ENCODE measurements around the gene CC2D2A. TPM values are rescaled to one million over a fixed set of nuclear protein-coding genes. Genes with fewer than 3 reads are reported as not detected.

The CC2D2A gene
- total and polyA plus RNA-seq, 2 of the 13 experiments (the other 11 are each of a cell fraction or from before 2014, with no cell fraction given), result 4.2 to 7.2 TPM

GRCh38 chr4:15488136-15488535, 18.5 kb downstream of the CC2D2A start:
- Histone ChIP-seq H2AFZ (ENCODE audit: low read length) (no peak overlapping the region), H3K27me3 (ENCODE audit: control insufficient read depth in 1 of 2, insufficient read depth in 2 of 2, low read length in 2 of 2) (no peaks in the 10 kb centered on the region), H3K9ac (ENCODE audit: insufficient read depth, low read depth, low read length) (no peak overlapping the region), H3K4me3 (replicated peaks in 1 of 3; ENCODE audit: insufficient read depth in 1 of 3, low read depth in 2 of 3, low read length in 3 of 3) (no peak overlapping the region), H3K36me3 (replicated peaks in 1 of 2; ENCODE audit: control insufficient read depth in 1 of 2, insufficient read depth in 2 of 2, low read length in 2 of 2) (no peaks in the 10 kb centered on the region; a peak in 1 of 5 replicates), H3K4me1 (ENCODE audit: insufficient read depth, low read length) (no peaks in the 10 kb centered on the region), H3K27ac (ENCODE audit: extremely low read length, insufficient read depth, low read length) (no peak overlapping the region), H3K9me3 (ENCODE audit: low read length) (peaks cover 7% of the 10 kb centered on the region; the same call in 1 of the 2 replicates), H3K4me2 (ENCODE audit: low read depth, low read length) (no peak overlapping the region), H3K79me2 (ENCODE audit: insufficient read depth, low read length) (no peaks in the 10 kb centered on the region), H4K20me1 (ENCODE audit: insufficient read depth, low read length) (no peaks in the 10 kb centered on the region)
- no peak for TF ChIP-seq ZNF614 (CRISPR knock-in tag; IDR thresholded peaks at IDR 0.05; ENCODE audit: borderline replicate concordance)
- TF ChIP-seq KDM6A (CRISPR knock-in tag; IDR thresholded peaks at IDR 0.05; ENCODE audit: low read depth), result no peak
- TF ChIP-seq KLF13 (CRISPR knock-in tag; IDR thresholded peaks at IDR 0.05), result no peak
- no peak for TF ChIP-seq ELF1 (CRISPR knock-in tag; IDR thresholded peaks at IDR 0.05)
- no peak for TF ChIP-seq REPIN1 (CRISPR knock-in tag; IDR thresholded peaks at IDR 0.05; ENCODE audit: borderline replicate concordance, low read depth)
- no peak for TF ChIP-seq TSC22D2 (CRISPR knock-in tag; IDR thresholded peaks at IDR 0.05; ENCODE audit: borderline replicate concordance)
- no peak for TF ChIP-seq KAT7 (CRISPR knock-in tag; IDR thresholded peaks at IDR 0.05; ENCODE audit: borderline replicate concordance)
- no peak for TF ChIP-seq ZNF720 (CRISPR knock-in tag; IDR thresholded peaks at IDR 0.05)
- no peak for TF ChIP-seq SKIL (CRISPR knock-in tag; IDR thresholded peaks at IDR 0.05; ENCODE audit: borderline replicate concordance)
- no peak for TF ChIP-seq RFX5 (IDR thresholded peaks at IDR 0.05; ENCODE audit: low read depth, low read length)
- TF ChIP-seq MIER3 (CRISPR knock-in tag; IDR thresholded peaks at IDR 0.05; ENCODE audit: borderline replicate concordance), result no peak
- TF ChIP-seq CHD2 (IDR thresholded peaks at IDR 0.05; ENCODE audit: low read depth, low read length), result no peak
- no peak for TF ChIP-seq KDM5A (IDR thresholded peaks at IDR 0.05; ENCODE audit: borderline replicate concordance, low read length)
- in situ Hi-C loops (cut with HindIII; ENCODE audit: extremely low pct_ligation_motif_present, low pct_unique_long_range_greater_than_20kb) (loop anchor here (25.0 kb wide), 1 partner anchor 774 kb away; no protein-coding TSS in a partner anchor), intact Hi-C loops (cut with micrococcal nuclease; ENCODE audit: unreplicated experiment) (no loop called here)
- no peak for FAIRE-seq
- ChIA-PET POLR2A (no interaction called here), CTCF (ENCODE audit: low intra/inter-chr PET ratio, low total read pairs) (no interaction called here)
- DNase-seq (ENCODE audit: low spot score), result no peak
- BruUV-seq (replicated peaks), result no TSS peak
- ATAC-seq, result no peak
